HCT116 (cell line): Measurements from ENCODE around the gene HSPA12A.

ENCODE experiments used
- FOSL1 ChIP-seq: IDR thresholded peaks from 2 replicates; pipeline ENCODE4 v1.6.1; 2012; ENCODE audit warnings: low read depth
- POLR2A ChIP-seq: IDR thresholded peaks from 2 replicates; pipeline ENCODE4 v1.7.0; 2011; ENCODE audit warnings: borderline replicate concordance; ENCODE audit not compliant: insufficient read depth, insufficient read length; ENCODE audit errors: extremely low read depth

DNA sequence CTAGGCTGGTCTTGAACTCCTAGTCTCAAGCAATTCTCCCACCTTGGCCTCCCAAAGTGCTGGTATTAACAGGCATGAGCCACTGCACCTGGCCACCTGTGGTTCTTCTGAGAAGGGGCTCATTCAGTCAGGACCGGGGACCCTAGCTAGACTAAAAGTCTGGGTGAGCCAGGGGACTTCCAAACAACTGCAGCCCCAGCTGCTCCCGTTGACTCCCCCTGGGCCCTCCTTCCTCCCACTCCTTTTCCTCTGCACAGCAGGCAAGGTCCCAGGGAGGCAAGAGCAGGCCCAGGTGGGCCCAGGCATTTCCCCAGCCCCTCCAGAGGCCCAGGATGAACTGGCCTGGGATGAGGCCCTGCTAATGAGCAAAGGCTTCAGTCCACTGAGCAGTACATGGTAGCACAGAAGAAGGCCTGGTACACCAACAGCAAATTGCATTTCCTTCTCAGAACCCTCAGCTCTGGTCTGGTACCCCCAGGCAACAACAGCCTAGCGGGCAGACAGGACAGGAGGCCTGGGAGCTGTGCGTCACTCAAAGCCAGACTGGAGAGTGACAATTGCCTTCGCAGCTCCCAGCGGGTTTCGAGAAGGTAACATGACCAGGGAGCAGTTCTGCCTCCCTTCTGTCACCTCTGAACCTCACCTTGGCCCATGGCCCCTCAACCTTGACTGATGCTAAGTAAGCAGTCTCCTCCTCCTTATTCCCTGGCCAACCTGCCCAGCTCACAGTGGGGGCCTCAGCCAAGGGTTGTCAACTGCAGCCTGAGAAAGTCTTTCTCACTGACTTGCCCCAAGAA, 30.7 kb upstream of the HSPA12A start:
- TF ChIP-seq POLR2A (no peak), FOSL1 (no peak)
